Subcutaneous abdominal adipose tissue (tissue), 5 donors: ENCODE data around the gene DNAH6.

ENCODE experiments used
- H3K27ac ChIP-seq: one replicate; pipeline ENCODE4 v1.7.0; 2013; ENCODE audit warnings: low read depth, mild to moderate bottlenecking, inconsistent platforms, low read length, moderate library complexity
- H3K27me3 ChIP-seq, 5 donors: one replicate each; pipeline ENCODE4 v1.7.0; 2013; ENCODE audit warnings: low read length in 5 of 5, inconsistent platforms in 1 of 5; ENCODE audit not compliant: control insufficient read depth in 5 of 5, insufficient read depth in 4 of 5
- H3K36me3 ChIP-seq, 5 donors: one replicate each; pipeline ENCODE4 v1.7.0; 2013; ENCODE audit warnings: low read length in 5 of 5; ENCODE audit not compliant: control insufficient read depth in 5 of 5, insufficient read depth in 5 of 5
- H3K4me1 ChIP-seq, 5 donors: one replicate each; pipeline ENCODE4 v1.7.0; 2013; ENCODE audit warnings: low read length in 5 of 5, mild to moderate bottlenecking in 3 of 5, moderate library complexity in 1 of 5; ENCODE audit not compliant: control insufficient read depth in 5 of 5, insufficient read depth in 5 of 5
- H3K4me3 ChIP-seq, 5 donors: one replicate each; pipeline ENCODE4 v1.7.0; 2013; ENCODE audit warnings: low read length in 5 of 5, low read depth in 1 of 5
- H3K9ac ChIP-seq, 5 donors: one replicate each; pipeline ENCODE4 v1.7.0; 2013; ENCODE audit warnings: low read length in 5 of 5, mild to moderate bottlenecking in 4 of 5, moderate library complexity in 3 of 5
- H3K9me3 ChIP-seq, 5 donors: one replicate each; pipeline ENCODE4 v1.7.0; 2013; ENCODE audit warnings: low read length in 5 of 5; ENCODE audit not compliant: control insufficient read depth in 5 of 5
- donor health status: healthy.
- donor health status: healthy.
- donor health status: healthy.
- donor health status: healthy.
- donor health status: healthy.

Gene DNAH6

GRCh38 chr2:84829693-84830092, 313.4 kb downstream of the DNAH6 start:
- Histone ChIP-seq H3K9me3 (no peaks in the 10 kb centered on the region), H3K27ac (no peak overlapping the region), H3K4me1 (peaks cover 0 to 21% (median 6%) of the 10 kb centered on the region in 5 donors), H3K36me3 (no peaks in the 10 kb centered on the region), H3K9ac (no peak overlapping the region), H3K4me3 (no peak overlapping the region), H3K27me3 (no peaks in the 10 kb centered on the region)

DNA sequence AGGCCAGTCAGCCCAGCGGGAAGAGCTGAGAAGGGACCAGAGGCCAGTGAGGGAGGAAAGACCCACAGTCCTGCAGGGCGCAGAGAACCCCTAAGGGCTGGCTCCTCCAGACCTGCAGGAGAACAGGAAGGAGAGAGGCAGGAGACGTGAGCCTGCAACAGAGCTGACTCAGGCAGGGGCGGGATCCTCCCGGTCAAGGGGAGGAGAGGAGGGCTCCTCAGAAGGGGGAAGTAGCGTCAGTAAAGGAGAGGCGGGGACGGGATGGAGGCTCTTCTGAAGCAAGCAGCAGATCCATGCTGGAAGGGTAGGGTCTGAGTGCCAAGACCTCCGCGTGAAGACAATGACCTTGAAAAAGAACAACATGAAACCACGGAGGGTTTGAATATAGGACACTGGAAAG, 313.8 kb downstream of the DNAH6 start:
- Histone ChIP-seq H3K9ac (no peak overlapping the region), H3K4me3 (no peak overlapping the region), H3K27me3 (no peaks in the 10 kb centered on the region), H3K27ac (no peak overlapping the region), H3K9me3 (no peaks in the 10 kb centered on the region), H3K4me1 (peaks cover 0 to 21% (median 6%) of the 10 kb centered on the region in 5 donors), H3K36me3 (no peaks in the 10 kb centered on the region)

DNA sequence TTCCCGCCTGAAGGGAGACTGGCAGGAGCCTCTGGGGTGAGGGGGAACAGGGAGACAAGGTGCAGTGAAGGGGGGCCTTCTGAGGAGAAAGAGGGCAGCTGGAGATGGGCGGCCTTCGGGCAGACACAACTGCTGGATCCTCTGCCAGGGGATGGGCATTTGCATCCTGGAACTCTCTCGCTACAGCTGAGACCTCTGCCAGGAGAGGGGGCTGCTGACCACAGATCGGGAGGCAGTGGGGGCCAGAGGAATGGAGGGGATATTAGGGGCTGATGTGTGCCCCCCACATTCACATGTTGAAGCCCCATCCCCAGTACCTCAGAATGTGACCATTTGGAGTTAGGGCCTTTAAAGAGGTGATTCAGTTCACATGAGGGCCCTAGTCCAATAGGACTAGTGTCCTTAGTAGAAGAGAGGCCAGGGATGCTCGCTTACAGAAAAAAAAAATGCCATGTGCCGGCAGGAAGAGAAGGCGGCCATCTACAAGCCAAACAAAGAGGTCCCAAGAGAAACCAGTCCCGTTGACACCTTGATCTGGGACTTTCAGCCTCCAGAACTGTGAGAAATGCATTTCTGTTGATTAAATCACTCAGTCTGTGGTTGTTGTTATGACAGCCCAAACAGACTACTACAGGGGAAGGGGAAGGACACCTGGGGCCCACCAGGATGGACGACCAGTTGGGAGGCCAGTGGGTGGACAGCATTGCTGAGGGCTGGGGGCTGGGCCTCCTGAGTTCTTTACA, 314.6 kb downstream of the DNAH6 start:
- no peak overlapping the region for H3K9ac ChIP-seq
- no peak overlapping the region for H3K27ac ChIP-seq
- no peak overlapping the region for H3K4me3 ChIP-seq
- no peaks in the 10 kb centered on the region for H3K27me3 ChIP-seq
- no peaks in the 10 kb centered on the region for H3K36me3 ChIP-seq
- H3K4me1 ChIP-seq, result peaks cover 0 to 21% (median 6%) of the 10 kb centered on the region in 5 donors
- H3K9me3 ChIP-seq, result peaks cover 0 to 5% (median under 1%) of the 10 kb centered on the region in 5 donors

- Histone ChIP-seq H3K27ac (no peak overlapping the region), H3K4me3 (no peak overlapping the region), H3K9ac (peak overlapping the region in 1 of 5 donors; percentile 7), H3K27me3 (no peaks in the 10 kb centered on the region), H3K36me3 (peaks cover 0 to 1% (median 0%) of the 10 kb centered on the region in 5 donors), H3K4me1 (peaks cover 0 to 21% (median 6%) of the 10 kb centered on the region in 5 donors), H3K9me3 (peaks cover 0 to 9% (median 6%) of the 10 kb centered on the region in 5 donors)
These were observed 316.6 kb downstream of the DNAH6 start for GRCh38 chr2:84832772-84833461.

DNA sequence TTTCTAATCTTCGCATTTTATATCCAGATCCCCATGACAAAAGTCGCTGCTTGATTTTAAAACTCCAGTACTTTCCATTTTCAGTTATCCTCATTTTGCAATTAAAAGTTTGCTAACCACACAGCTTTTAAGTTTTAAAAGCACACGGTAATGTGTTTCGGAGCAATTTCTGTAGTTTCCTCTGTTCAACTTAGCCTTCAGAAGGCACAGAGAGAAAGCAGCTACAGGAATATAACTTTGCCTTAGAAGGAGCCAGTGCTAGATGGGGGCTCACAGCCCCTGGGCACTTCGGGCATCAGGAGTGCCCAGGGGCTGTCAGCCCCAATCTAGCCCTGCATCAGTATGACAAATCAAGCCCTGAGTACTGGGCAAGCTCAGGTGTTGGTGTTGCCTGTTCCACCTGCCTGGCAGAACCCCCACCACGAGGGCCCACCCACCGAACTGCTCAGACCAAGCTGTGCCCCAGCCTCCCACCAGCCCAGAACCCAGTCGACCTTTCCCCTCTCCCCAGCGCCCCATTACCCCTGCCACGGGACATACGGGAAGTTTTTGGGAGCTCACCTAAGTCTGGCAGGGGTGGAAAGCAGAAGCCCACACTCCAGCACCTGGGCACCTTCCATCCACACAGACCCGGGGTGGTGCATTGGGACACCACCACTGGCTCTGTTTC, 317.3 kb downstream of the DNAH6 start:
- H3K4me1 ChIP-seq, result peaks cover 0 to 21% (median 6%) of the 10 kb centered on the region in 5 donors
- peaks cover 0 to 9% (median 6%) of the 10 kb centered on the region in 5 donors for H3K9me3 ChIP-seq
- no peaks in the 10 kb centered on the region for H3K27me3 ChIP-seq
- H3K36me3 ChIP-seq, result peaks cover 0 to 2% (median 0%) of the 10 kb centered on the region in 5 donors
- H3K4me3 ChIP-seq, result no peak overlapping the region
- no peak overlapping the region for H3K27ac ChIP-seq
- H3K9ac ChIP-seq, result no peak overlapping the region

DNA sequence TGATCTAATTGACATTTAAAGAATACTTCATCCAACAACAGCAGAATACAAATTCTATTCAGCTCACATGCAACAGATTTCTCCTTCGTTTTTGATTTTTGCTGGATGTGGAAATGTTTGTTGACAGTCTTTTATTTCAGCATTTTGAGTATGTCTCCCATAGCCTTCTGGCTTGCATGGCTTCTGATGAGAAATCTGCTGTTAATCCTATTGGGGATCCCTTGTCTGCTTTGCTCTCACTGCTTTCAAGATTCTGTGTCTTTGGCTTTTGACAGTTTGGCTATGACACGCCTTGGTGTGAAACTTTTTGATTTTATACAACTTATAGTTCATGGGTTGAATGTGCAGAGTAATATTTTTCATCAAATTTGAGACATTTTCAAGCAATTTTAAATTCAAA, 319.9 kb downstream of the DNAH6 start:
- no peaks in the 10 kb centered on the region for H3K27me3 ChIP-seq
- H3K27ac ChIP-seq, result no peak overlapping the region
- peaks cover 0 to 2% (median 0%) of the 10 kb centered on the region in 5 donors for H3K36me3 ChIP-seq
- H3K9me3 ChIP-seq, result peaks cover 0 to 9% (median 6%) of the 10 kb centered on the region in 5 donors
- H3K9ac ChIP-seq, result no peak overlapping the region
- peaks cover 0 to 14% (median 6%) of the 10 kb centered on the region in 5 donors for H3K4me1 ChIP-seq
- H3K4me3 ChIP-seq, result no peak overlapping the region

DNA sequence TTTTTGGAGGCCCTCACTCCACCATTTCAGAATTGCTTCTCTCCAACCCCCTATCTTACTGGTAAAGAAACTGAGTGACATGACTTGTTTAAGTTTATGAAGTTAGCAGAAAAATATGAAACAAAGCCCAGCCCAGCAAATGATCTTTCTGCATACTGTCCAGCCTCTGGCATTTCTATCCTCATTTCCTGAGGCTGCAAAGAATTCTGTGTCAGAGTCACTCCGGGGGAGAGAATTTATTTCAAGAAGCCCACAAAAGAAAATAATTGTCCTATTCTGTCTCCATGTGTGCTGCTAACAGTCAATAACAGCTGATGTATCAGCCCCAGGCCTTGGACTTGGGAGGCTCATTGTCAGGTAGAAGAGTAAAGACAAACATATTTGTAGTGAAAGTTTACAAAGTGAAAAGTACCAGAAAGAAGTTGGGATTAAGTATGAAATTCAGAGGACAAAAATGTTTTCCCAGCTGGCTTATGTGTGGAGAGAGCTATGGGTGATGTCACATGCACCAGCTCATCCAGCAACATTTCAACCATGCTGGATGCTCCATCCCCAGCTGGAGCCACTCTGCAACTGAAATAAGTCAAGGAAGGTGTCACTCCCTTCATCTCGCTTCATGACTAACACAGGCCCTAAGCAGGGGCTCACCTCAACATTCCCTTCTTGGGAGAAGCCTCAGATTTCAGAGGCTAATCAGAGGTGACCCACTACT, 322.3 kb downstream of the DNAH6 start:
- Histone ChIP-seq H3K9me3 (peaks cover 0 to 9% (median 6%) of the 10 kb centered on the region in 5 donors), H3K4me1 (peaks cover 0 to 3% (median 0%) of the 10 kb centered on the region in 5 donors), H3K4me3 (no peak overlapping the region), H3K36me3 (peaks cover 0 to 2% (median 0%) of the 10 kb centered on the region in 5 donors), H3K27me3 (no peaks in the 10 kb centered on the region), H3K9ac (no peak overlapping the region), H3K27ac (no peak overlapping the region)

DNA sequence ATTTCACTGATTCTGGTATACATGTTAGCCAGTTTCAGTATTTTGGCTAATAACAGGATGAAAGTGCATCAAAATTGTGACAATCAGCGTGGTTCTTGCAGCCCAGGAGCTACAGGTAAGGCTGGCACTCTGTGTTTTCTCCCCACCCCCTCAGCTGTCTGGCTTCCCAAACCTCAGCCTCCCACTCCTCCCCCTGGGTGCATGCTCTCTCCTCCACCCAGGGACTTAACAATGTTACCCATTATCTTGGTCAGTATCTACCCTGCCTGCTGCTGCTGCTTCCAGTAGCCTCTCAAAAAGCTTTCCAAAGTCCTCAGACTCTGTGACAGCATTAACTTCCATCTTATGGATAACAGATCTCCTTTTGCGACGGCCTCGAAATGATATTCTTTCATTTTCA, 323.6 kb downstream of the DNAH6 start:
- H3K4me1 ChIP-seq, result no peaks in the 10 kb centered on the region
- no peak overlapping the region for H3K4me3 ChIP-seq
- no peak overlapping the region for H3K9ac ChIP-seq
- peaks cover 0 to 9% (median 6%) of the 10 kb centered on the region in 5 donors for H3K9me3 ChIP-seq
- H3K36me3 ChIP-seq, result peaks cover 0 to 2% (median 0%) of the 10 kb centered on the region in 5 donors
- no peak overlapping the region for H3K27ac ChIP-seq
- H3K27me3 ChIP-seq, result no peaks in the 10 kb centered on the region

DNA sequence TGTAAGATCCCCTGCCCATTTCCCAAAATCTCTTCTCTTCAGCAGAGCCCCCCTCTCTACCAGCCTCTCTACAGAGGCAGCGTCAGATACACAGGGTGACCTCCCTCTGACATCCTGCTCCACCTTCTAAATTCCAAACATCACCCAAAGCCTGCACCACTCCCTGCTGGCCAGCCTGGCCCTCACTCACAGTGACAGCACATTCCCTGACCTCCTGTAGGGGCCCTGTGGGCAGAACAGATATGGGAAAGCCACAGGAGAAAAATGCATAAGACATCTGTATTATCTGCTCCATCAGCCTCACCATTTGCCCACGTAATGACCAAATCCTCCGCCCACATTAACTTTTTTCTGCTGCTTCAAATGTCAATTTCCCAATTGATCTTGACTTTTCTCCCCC, 324.0 kb downstream of the DNAH6 start:
- peaks cover 0 to under 1% (median 0%) of the 10 kb centered on the region in 5 donors for H3K4me1 ChIP-seq
- H3K4me3 ChIP-seq, result no peak overlapping the region
- peaks cover 0 to 9% (median 6%) of the 10 kb centered on the region in 5 donors for H3K9me3 ChIP-seq
- H3K27ac ChIP-seq, result no peak overlapping the region
- no peak overlapping the region for H3K9ac ChIP-seq
- H3K27me3 ChIP-seq, result no peaks in the 10 kb centered on the region
- peaks cover 0 to 2% (median 0%) of the 10 kb centered on the region in 5 donors for H3K36me3 ChIP-seq
